ENCODE data around the gene NDUFA12. TPM values are rescaled to one million over a fixed set of nuclear protein-coding genes. Genes with fewer than 3 reads are reported as not detected.

The NDUFA12 gene
- total and polyA plus RNA-seq, 8 donors: 20.7 to 68.0 (median 31.1) TPM

- Histone ChIP-seq H3K9me3 (no peaks in the 10 kb centered on the region), H3K4me1 (peaks cover 0 to 14% (median 0%) of the 10 kb centered on the region in 3 donors), H3K27me3 (no peaks in the 10 kb centered on the region), H3K36me3 (peaks cover 0 to 4% (median 0%) of the 10 kb centered on the region in 3 donors), H3K27ac (peak overlapping the region; percentile 31 to 80 (median 66)), H3K4me3 (peak overlapping the region in 3 of 4 donors; percentile 57 to 91 (median 77))
- no peak for TF ChIP-seq CTCF (IDR thresholded peaks at IDR 0.05)
- intact Hi-C loops (cut with DNase I): no loop called here
- 61 to 62% methylated on average over 15 of the region's 15 CpGs for WGBS, 2 donors
- DNase-seq (peak in 1 of 6 donors; percentile 16), ATAC-seq (peak in 3 of 4 donors; percentile 5 to 20 (median 17)), FAIRE-seq (no peak)
Measured at GRCh38 chr12:95003921-95004272, 400 bp upstream of the NDUFA12 start.

GRCh38 chr12:95002754-95003153, 743 bp downstream of the NDUFA12 start:
- FAIRE-seq (no peak), DNase-seq (no peak), ATAC-seq (no peak)
- H3K9me3 ChIP-seq: no peaks in the 10 kb centered on the region
- intact Hi-C loops (cut with DNase I): no loop called here
- peak overlapping the region; percentile 54 to 91 (median 67) for H3K4me3 ChIP-seq
- peaks cover 0 to 4% (median 0%) of the 10 kb centered on the region in 3 donors for H3K36me3 ChIP-seq
- TF ChIP-seq CTCF (IDR thresholded peaks at IDR 0.05): no peak
- H3K27me3 ChIP-seq: no peaks in the 10 kb centered on the region
- WGBS, 2 donors: 17 to 23% methylated on average over 3 of the region's 3 CpGs
- peak overlapping the region; percentile 31 to 80 (median 66) for H3K27ac ChIP-seq
- H3K4me1 ChIP-seq: peaks cover 0 to 14% (median 0%) of the 10 kb centered on the region in 3 donors

GRCh38 chr12:94998326-94998725, 5.2 kb downstream of the NDUFA12 start:
- H3K36me3 ChIP-seq: peaks cover 0 to 4% (median 0%) of the 10 kb centered on the region in 3 donors
- ATAC-seq: no peak
- WGBS, 2 donors: 72 to 85% methylated on average over 4 of the region's 4 CpGs
- TF ChIP-seq CTCF (IDR thresholded peaks at IDR 0.05): no peak
- H3K4me1 ChIP-seq: peaks cover 0 to 14% (median 0%) of the 10 kb centered on the region in 3 donors
- FAIRE-seq: no peak
- H3K27ac ChIP-seq: no peak overlapping the region
- DNase-seq: no peak
- H3K27me3 ChIP-seq: no peaks in the 10 kb centered on the region
- H3K9me3 ChIP-seq: no peaks in the 10 kb centered on the region
- no peak overlapping the region for H3K4me3 ChIP-seq
- intact Hi-C loops (cut with DNase I): no loop called here

- ATAC-seq (no peak), FAIRE-seq (no peak), DNase-seq (no peak)
- Histone ChIP-seq H3K36me3 (peaks cover 0 to 4% (median 0%) of the 10 kb centered on the region in 3 donors), H3K4me3 (no peak overlapping the region), H3K4me1 (peaks cover 0 to 12% (median 0%) of the 10 kb centered on the region in 3 donors), H3K9me3 (no peaks in the 10 kb centered on the region), H3K27ac (no peak overlapping the region), H3K27me3 (no peaks in the 10 kb centered on the region)
- TF ChIP-seq CTCF (IDR thresholded peaks at IDR 0.05): no peak
- intact Hi-C loops (cut with DNase I): no loop called here
Measured at GRCh38 chr12:94997726-94998125, 5.8 kb downstream of the NDUFA12 start.

GRCh38 chr12:94997061-94997460, 6.4 kb downstream of the NDUFA12 start:
- Histone ChIP-seq H3K36me3 (peaks cover 0 to 4% (median 0%) of the 10 kb centered on the region in 3 donors), H3K4me1 (peaks cover 0 to 6% (median 0%) of the 10 kb centered on the region in 3 donors), H3K27me3 (no peaks in the 10 kb centered on the region), H3K27ac (no peak overlapping the region), H3K4me3 (no peak overlapping the region), H3K9me3 (no peaks in the 10 kb centered on the region)
- TF ChIP-seq CTCF (IDR thresholded peaks at IDR 0.05): no peak
- FAIRE-seq (no peak), ATAC-seq (no peak), DNase-seq (no peak)
- intact Hi-C loops (cut with DNase I): no loop called here
- 90 to 94% methylated on average over 6 of the region's 6 CpGs for WGBS, 2 donors
